Daoy (cell line): ENCODE measurements around the gene UMODL1. TPM values are rescaled to one million over a fixed set of nuclear protein-coding genes. Genes with fewer than 3 reads are reported as not detected.

Experiments
- DNase-seq: peaks from one replicate; pipeline ENCODE4 v3.0.0-alpha.2; 2015; ENCODE audit warnings: low read depth
- total RNA-seq: library from RNA; depleted of rRNA; stranded (reverse); fragments of >200 nt; shearing (Covaris generic); gene quantifications from 2 replicates; pipeline ENCODE4 v1.2.3, GENCODE V29; 2014

UMODL1 gene
- total RNA-seq, 1 experiment from 2014 or later: 0.80 TPM

- no peak for DNase-seq
These were observed 8.2 kb downstream of the UMODL1 start for GRCh38 chr21:42079008-42079938.

- DNase-seq: peak; percentile 81
These were observed 9.0 kb downstream of the UMODL1 start for GRCh38 chr21:42079939-42080787.

GRCh38 chr21:42080788-42081083, 9.6 kb downstream of the UMODL1 start:
- peak; percentile 75 for DNase-seq

- DNase-seq: no peak
These were observed 10.0 kb downstream of the UMODL1 start for GRCh38 chr21:42081138-42081537.

- peak; percentile 88 for DNase-seq
These were observed 10.8 kb downstream of the UMODL1 start for GRCh38 chr21:42081931-42082381.

- no peak for DNase-seq
These were observed 11.6 kb downstream of the UMODL1 start for GRCh38 chr21:42082501-42083360.

GRCh38 chr21:42083361-42083690, 12.2 kb downstream of the UMODL1 start:
- no peak for DNase-seq

GRCh38 chr21:42084079-42084478, 13.0 kb downstream of the UMODL1 start:
- no peak for DNase-seq

GRCh38 chr21:42085246-42086077, 14.3 kb downstream of the UMODL1 start:
- DNase-seq: no peak

- no peak for DNase-seq
These were observed 15.9 kb downstream of the UMODL1 start for GRCh38 chr21:42086969-42087368.

- DNase-seq: no peak
These were observed 17.0 kb downstream of the UMODL1 start for GRCh38 chr21:42088148-42088547.

GRCh38 chr21:42088658-42089057, 17.5 kb downstream of the UMODL1 start:
- no peak for DNase-seq

- no peak for DNase-seq
These were observed 18.0 kb downstream of the UMODL1 start for GRCh38 chr21:42089093-42089631.

GRCh38 chr21:42089665-42090310, 18.7 kb downstream of the UMODL1 start:
- no peak for DNase-seq

- DNase-seq: no peak
These were observed 20.9 kb downstream of the UMODL1 start for GRCh38 chr21:42091899-42092508.

- DNase-seq: no peak
These were observed 21.7 kb downstream of the UMODL1 start for GRCh38 chr21:42092771-42093170.

GRCh38 chr21:42093186-42093585, 22.1 kb downstream of the UMODL1 start:
- no peak for DNase-seq

- DNase-seq: peak; percentile 94
These were observed 22.9 kb downstream of the UMODL1 start for GRCh38 chr21:42093991-42094421.

- DNase-seq: no peak
These were observed 23.7 kb downstream of the UMODL1 start for GRCh38 chr21:42094811-42095210.

GRCh38 chr21:42095581-42095980, 24.5 kb downstream of the UMODL1 start:
- DNase-seq: no peak
